Measurements from ENCODE around the gene MAPK10. TPM values are rescaled to one million over a fixed set of nuclear protein-coding genes. Genes with fewer than 3 reads are reported as not detected.

Gene MAPK10
- total RNA-seq, 1 donor from 2014 or later = 3.4 TPM

DNA sequence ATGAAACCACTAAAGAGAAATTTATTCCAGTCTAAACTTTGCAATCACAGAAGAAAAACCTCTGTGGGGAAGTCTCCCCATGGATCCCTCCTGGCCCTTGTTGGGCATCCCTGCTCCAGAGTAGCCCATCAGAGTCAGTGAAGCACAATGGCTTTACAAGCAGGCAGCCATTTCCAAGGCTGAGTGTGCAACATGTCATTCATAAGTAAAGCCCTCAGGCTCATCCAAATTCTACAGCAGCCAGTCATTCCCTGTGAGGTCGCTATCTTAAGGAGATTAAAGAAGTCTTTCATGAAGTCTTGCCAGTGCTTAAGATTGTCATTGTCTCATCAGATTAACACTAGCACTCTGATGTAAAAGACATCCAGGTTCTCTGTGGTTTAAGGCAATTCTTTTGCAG lies 17.0 kb upstream of the MAPK10 start:
- TF ChIP-seq CTCF (IDR thresholded peaks at IDR 0.05; ENCODE audit: insufficient read depth, low read length, severe bottlenecking) = no peak
- peak; percentile 28 for DNase-seq (ENCODE audit: low read depth)
- no peaks in the 10 kb centered on the region for H3K27me3 ChIP-seq (ENCODE audit: control insufficient read depth, insufficient read depth, low read length)
- no peak for FAIRE-seq
- no peaks in the 10 kb centered on the region for H3K36me3 ChIP-seq (ENCODE audit: control insufficient read depth, insufficient read depth, low read length)
- H3K4me3 ChIP-seq (ENCODE audit: low read depth, low read length) = no peak overlapping the region

DNA sequence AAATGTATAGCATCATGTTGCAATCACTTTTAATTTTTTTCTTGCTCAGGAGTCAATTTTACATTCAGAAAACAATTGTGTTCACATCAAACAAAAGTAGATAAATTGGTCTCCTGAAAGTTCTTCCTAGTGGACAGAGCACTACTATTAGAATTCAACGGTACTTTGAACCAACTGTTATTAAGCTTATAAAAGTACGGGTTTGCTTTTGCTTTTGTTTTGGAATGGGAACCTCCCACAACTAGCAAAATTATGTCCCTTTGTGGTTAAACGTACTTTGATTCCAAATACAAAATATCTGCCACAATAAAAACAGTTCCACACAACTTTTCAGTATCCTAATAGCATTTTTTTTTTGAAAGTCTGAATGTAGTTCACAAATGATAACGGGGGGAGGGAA lies 8.6 kb upstream of the MAPK10 start:
- no peaks in the 10 kb centered on the region for H3K36me3 ChIP-seq (ENCODE audit: control insufficient read depth, insufficient read depth, low read length)
- TF ChIP-seq CTCF (IDR thresholded peaks at IDR 0.05; ENCODE audit: insufficient read depth, low read length, severe bottlenecking) = no peak
- H3K4me3 ChIP-seq (ENCODE audit: low read depth, low read length) = no peak overlapping the region
- FAIRE-seq (no peak), DNase-seq (ENCODE audit: low read depth) (no peak)
- no peaks in the 10 kb centered on the region for H3K27me3 ChIP-seq (ENCODE audit: control insufficient read depth, insufficient read depth, low read length)

DNA sequence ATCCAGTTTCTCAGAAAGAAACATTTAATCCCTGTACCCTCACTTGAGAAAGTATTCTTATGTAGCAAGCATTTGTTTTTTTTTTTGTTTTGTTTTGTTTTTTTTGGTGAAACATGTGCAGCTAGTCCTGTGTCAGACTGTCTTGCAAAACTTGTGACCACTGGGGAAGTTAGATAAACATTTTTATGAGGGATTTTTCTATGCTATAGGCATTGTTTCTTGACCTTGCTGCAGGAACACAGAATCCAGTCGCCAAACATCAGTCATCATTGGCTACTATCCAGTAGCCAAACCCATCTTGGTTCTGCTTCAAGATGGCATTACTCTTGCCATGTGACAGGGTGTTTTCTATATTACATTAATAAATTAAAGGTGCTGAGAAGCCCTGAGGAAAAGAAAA lies 7.7 kb upstream of the MAPK10 start:
- FAIRE-seq (no peak), DNase-seq (ENCODE audit: low read depth) (no peak)
- no peaks in the 10 kb centered on the region for H3K36me3 ChIP-seq (ENCODE audit: control insufficient read depth, insufficient read depth, low read length)
- no peak overlapping the region for H3K4me3 ChIP-seq (ENCODE audit: low read depth, low read length)
- H3K27me3 ChIP-seq (ENCODE audit: control insufficient read depth, insufficient read depth, low read length) = no peaks in the 10 kb centered on the region
- TF ChIP-seq CTCF (IDR thresholded peaks at IDR 0.05; ENCODE audit: insufficient read depth, low read length, severe bottlenecking) = no peak

- no peak for FAIRE-seq
- H3K36me3 ChIP-seq (ENCODE audit: control insufficient read depth, insufficient read depth, low read length) = no peaks in the 10 kb centered on the region
- H3K4me3 ChIP-seq (ENCODE audit: low read depth, low read length) = no peak overlapping the region
- H3K27me3 ChIP-seq (ENCODE audit: control insufficient read depth, insufficient read depth, low read length) = no peaks in the 10 kb centered on the region
- DNase-seq (ENCODE audit: low read depth) = no peak
- TF ChIP-seq CTCF (IDR thresholded peaks at IDR 0.05; ENCODE audit: insufficient read depth, low read length, severe bottlenecking) = no peak
Measured at GRCh38 chr4:86366920-86367319, 7.1 kb upstream of the MAPK10 start.

- no peak for DNase-seq (ENCODE audit: low read depth)
- FAIRE-seq = no peak
- TF ChIP-seq CTCF (IDR thresholded peaks at IDR 0.05; ENCODE audit: insufficient read depth, low read length, severe bottlenecking) = no peak
- H3K4me3 ChIP-seq (ENCODE audit: low read depth, low read length) = no peak overlapping the region
- H3K36me3 ChIP-seq (ENCODE audit: control insufficient read depth, insufficient read depth, low read length) = no peaks in the 10 kb centered on the region
- H3K27me3 ChIP-seq (ENCODE audit: control insufficient read depth, insufficient read depth, low read length) = no peaks in the 10 kb centered on the region
Measured at GRCh38 chr4:86362510-86362909, 2.7 kb upstream of the MAPK10 start.

GRCh38 chr4:86358257-86358656 lies 1.6 kb downstream of the MAPK10 start:
- TF ChIP-seq CTCF (IDR thresholded peaks at IDR 0.05; ENCODE audit: insufficient read depth, low read length, severe bottlenecking) = no peak
- no peaks in the 10 kb centered on the region for H3K36me3 ChIP-seq (ENCODE audit: control insufficient read depth, insufficient read depth, low read length)
- DNase-seq (ENCODE audit: low read depth) = no peak
- FAIRE-seq = no peak
- H3K27me3 ChIP-seq (ENCODE audit: control insufficient read depth, insufficient read depth, low read length) = no peaks in the 10 kb centered on the region
- H3K4me3 ChIP-seq (ENCODE audit: low read depth, low read length) = no peak overlapping the region

All from bronchial epithelial cell (primary cell).